ENCODE measurements around the gene FAM171A2.

GRCh38 chr17:44351961-44352827 lies 11.5 kb downstream of the FAM171A2 start:
- TF ChIP-seq POLR2A (IDR thresholded peaks at IDR 0.05) (no peak), POLR2AphosphoS5 (IDR thresholded peaks at IDR 0.05) (no peak)
- TF ChIP-seq, protein P1, sequence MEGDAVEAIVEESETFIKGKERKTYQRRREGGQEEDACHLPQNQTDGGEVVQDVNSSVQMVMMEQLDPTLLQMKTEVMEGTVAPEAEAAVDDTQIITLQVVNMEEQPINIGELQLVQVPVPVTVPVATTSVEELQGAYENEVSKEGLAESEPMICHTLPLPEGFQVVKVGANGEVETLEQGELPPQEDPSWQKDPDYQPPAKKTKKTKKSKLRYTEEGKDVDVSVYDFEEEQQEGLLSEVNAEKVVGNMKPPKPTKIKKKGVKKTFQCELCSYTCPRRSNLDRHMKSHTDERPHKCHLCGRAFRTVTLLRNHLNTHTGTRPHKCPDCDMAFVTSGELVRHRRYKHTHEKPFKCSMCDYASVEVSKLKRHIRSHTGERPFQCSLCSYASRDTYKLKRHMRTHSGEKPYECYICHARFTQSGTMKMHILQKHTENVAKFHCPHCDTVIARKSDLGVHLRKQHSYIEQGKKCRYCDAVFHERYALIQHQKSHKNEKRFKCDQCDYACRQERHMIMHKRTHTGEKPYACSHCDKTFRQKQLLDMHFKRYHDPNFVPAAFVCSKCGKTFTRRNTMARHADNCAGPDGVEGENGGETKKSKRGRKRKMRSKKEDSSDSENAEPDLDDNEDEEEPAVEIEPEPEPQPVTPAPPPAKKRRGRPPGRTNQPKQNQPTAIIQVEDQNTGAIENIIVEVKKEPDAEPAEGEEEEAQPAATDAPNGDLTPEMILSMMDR (IDR thresholded peaks at IDR 0.05), result no peak
